ENCODE data around the gene GDPD3. TPM values are rescaled to one million over a fixed set of nuclear protein-coding genes. Genes with fewer than 3 reads are reported as not detected.

Gene GDPD3
- total and polyA plus RNA-seq, 2 of the 13 experiments (the other 11 are each of a cell fraction or from before 2014, with no cell fraction given), result 18.7 to 20.6 TPM

DNA sequence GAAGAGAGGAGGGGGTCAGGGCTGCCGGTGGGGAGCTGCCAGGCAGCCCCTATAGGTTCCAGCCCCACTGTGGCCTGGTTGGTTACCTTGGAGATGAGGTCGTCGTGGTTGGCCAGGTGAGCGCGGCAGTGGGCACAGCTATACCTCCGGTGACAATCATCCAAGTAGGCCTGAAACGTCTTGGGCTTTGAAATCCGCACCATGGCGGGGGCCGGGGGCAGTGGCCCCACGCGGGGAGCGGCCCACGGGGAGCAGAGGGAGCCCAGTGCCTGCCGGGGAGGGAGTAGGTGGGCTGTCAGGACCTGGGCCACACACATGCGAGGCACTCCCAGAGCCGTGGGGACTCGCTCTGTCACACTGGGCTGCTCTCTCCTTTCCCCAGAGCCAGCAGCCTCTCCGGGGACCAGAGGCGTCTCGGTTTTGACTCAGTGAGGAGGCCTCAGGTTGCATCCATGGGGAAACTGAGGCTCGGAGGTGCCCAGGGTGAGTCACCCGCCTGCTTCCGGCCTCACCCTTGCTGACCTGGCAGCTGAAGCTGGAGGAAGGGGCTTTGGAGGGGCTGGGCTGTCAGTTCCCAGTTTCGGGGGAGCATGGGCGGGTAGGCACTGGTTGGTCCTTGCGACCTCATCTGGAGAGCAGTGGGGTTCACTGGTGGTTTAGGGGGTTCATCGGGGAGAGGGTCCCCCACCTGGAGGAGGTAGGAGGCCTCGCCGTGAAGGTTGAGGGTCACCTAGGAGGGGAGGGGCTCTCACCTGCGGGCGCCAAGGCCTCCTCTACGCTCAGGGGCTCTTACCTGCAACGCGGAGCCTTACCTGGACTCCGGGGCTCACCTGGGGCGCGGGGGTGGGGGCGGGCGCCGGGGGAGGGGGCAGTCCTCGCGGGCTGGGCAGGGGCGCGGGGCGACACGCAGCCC, 17.9 kb downstream of the GDPD3 start (continued):
- TF ChIP-seq ZNF44 (CRISPR knock-in tag; IDR thresholded peaks at IDR 0.05), result 0 out of 2 replicates have a peak, but pooled peaks have one; percentile 61

DNA sequence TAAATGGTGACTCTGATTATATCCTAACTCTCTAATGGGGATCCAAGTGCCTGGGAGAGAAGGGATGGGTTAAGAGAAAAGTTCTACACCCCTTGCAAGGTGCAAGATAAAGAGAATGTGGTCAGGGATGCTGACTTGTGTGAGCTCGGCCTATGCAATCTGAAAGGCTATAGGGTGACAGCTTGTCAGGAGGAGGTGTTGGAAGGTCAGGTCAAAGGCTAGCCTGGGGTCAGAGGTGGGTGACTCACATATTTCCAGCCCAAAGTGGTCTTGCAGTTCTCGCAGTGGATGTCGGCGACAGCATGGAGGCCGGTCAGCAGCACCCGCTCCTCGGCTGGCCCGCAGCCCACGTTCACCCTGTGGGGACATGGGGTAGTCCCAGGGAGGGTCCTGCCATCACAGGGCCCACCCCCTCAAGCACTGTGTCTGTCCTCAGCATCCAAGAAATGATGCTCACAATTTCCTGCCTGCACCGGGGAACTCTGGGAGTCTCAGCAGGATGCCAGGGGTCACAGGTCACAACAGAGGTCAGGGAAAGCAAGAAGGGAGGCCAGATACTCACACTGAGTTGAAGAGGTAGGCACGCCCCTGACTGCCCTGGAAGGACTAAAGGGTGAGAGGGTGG, 18.7 kb downstream of the GDPD3 start:
- FAIRE-seq, result no peak
- TF ChIP-seq PRMT3 (CRISPR knock-in tag; IDR thresholded peaks at IDR 0.05; ENCODE audit: borderline replicate concordance, low read depth), result no peak
- no peak for TF ChIP-seq KAT7 (CRISPR knock-in tag; IDR thresholded peaks at IDR 0.05; ENCODE audit: borderline replicate concordance)
- no peak for TF ChIP-seq MXD3 (CRISPR knock-in tag; IDR thresholded peaks at IDR 0.05)
- TF ChIP-seq NR2F6 (IDR thresholded peaks at IDR 0.05), result peak; percentile 75
- 0 out of 2 replicates have a peak, but pooled peaks have one; percentile 3 for TF ChIP-seq NR2F6 (CRISPR knock-in tag; IDR thresholded peaks at IDR 0.05)
- no peak for TF ChIP-seq PHF8 (CRISPR knock-in tag; IDR thresholded peaks at IDR 0.05)
- TF ChIP-seq JARID2 (CRISPR knock-in tag; IDR thresholded peaks at IDR 0.05; ENCODE audit: insufficient replicate concordance), result no peak
- TF ChIP-seq TRAFD1 (CRISPR knock-in tag; IDR thresholded peaks at IDR 0.05; ENCODE audit: borderline replicate concordance), result no peak
- TF ChIP-seq NR2F1 (CRISPR knock-in tag; IDR thresholded peaks at IDR 0.05), result 0 out of 4 replicates have a peak, but pooled peaks of 1 of the 2 experiments have one; percentile 20
- peak; percentile 82 for TF ChIP-seq NR2C2 (CRISPR knock-in tag; IDR thresholded peaks at IDR 0.05; ENCODE audit: borderline replicate concordance)
- 0 out of 2 replicates have a peak, but pooled peaks have one; percentile 22 for TF ChIP-seq ZHX1 (CRISPR knock-in tag; IDR thresholded peaks at IDR 0.05; ENCODE audit: low read depth)
- peak; percentile 64; the same call in 1 of the 2 replicates for TF ChIP-seq ZSCAN21 (CRISPR knock-in tag; IDR thresholded peaks at IDR 0.05; ENCODE audit: borderline replicate concordance)
- peak; percentile 51; the same call in 1 of the 2 replicates for TF ChIP-seq ZNF143 (CRISPR knock-in tag; IDR thresholded peaks at IDR 0.05)
- TF ChIP-seq KMT2B (CRISPR knock-in tag; IDR thresholded peaks at IDR 0.05), result no peak

More for the DNA sequence above, 18.7 kb downstream of the GDPD3 start:
- WGBS (ENCODE audit: low lambda C conversion rate), result 59% methylated on average over 6 of the region's 11 CpGs
- Histone ChIP-seq H3K9me3 (ENCODE audit: low read length) (peaks cover 12% of the 10 kb centered on the region), H2AFZ (ENCODE audit: low read length) (no peak overlapping the region), H4K20me1 (ENCODE audit: insufficient read depth, low read length) (no peaks in the 10 kb centered on the region), H3K4me1 (ENCODE audit: insufficient read depth, low read length) (peaks cover 59% of the 10 kb centered on the region), H3K27me3 (ENCODE audit: control insufficient read depth in 1 of 2, insufficient read depth in 2 of 2, low read length in 2 of 2) (no peaks in the 10 kb centered on the region; a peak in 1 of 5 replicates), H3K36me3 (replicated peaks in 1 of 2; ENCODE audit: control insufficient read depth in 1 of 2, insufficient read depth in 2 of 2, low read length in 2 of 2) (no peaks in the 10 kb centered on the region; a peak in 1 of 5 replicates), H3K9ac (ENCODE audit: insufficient read depth, low read depth, low read length) (peak overlapping the region; percentile 72), H3K4me2 (ENCODE audit: low read depth, low read length) (peak overlapping the region; percentile 96), H3K79me2 (ENCODE audit: insufficient read depth, low read length) (no peaks in the 10 kb centered on the region), H3K4me3 (replicated peaks in 1 of 3; ENCODE audit: insufficient read depth in 1 of 3, low read depth in 2 of 3, low read length in 3 of 3) (peak overlapping the region in 1 of 3 experiments; percentile 82; a peak in 1 of 6 replicates), H3K27ac (ENCODE audit: extremely low read length, insufficient read depth, low read length) (no peak overlapping the region)
- no TSS peak for BruUV-seq (replicated peaks)
- in situ Hi-C loops (cut with HindIII; ENCODE audit: extremely low pct_ligation_motif_present, low pct_unique_long_range_greater_than_20kb), result loop anchor here (25.0 kb wide), 1 partner anchor 543 kb away; no protein-coding TSS in a partner anchor
- ATAC-seq (no peak), DNase-seq (ENCODE audit: low spot score) (no peak)
- intact Hi-C loops (cut with micrococcal nuclease; ENCODE audit: unreplicated experiment), result no loop called here
- POLR2A ChIA-PET, result interaction anchor here (0.6 to 3.0 kb wide), 4 partner anchors 17 to 28 kb away, joined by 3 to 14 read pairs (median 6); partner anchors contain the start of gene PPP4C
- CTCF ChIA-PET (ENCODE audit: low intra/inter-chr PET ratio, low total read pairs), result no interaction called here

Data from HepG2 (cell line).